ENCODE results near the gene C10orf105.

The C10orf105 gene

GRCh38 chr10:71751515-71752224, 32.1 kb upstream of the C10orf105 start:
- no peak for DNase-seq

GRCh38 chr10:71750986-71751385, 31.4 kb upstream of the C10orf105 start:
- DNase-seq: no peak

- no peak for DNase-seq
These were observed 30.7 kb upstream of the C10orf105 start for GRCh38 chr10:71750124-71750841.

GRCh38 chr10:71749396-71749795, 29.8 kb upstream of the C10orf105 start:
- no peak for DNase-seq

GRCh38 chr10:71748671-71749191, 29.2 kb upstream of the C10orf105 start:
- DNase-seq: no peak

- DNase-seq: no peak
These were observed 28.3 kb upstream of the C10orf105 start for GRCh38 chr10:71747551-71748523.

- no peak for DNase-seq
These were observed 27.5 kb upstream of the C10orf105 start for GRCh38 chr10:71747039-71747531.

GRCh38 chr10:71746344-71747037, 26.9 kb upstream of the C10orf105 start:
- no peak for DNase-seq

GRCh38 chr10:71745664-71746250, 26.2 kb upstream of the C10orf105 start:
- DNase-seq: no peak

GRCh38 chr10:71744897-71745663, 25.5 kb upstream of the C10orf105 start:
- DNase-seq: no peak

- DNase-seq: no peak
These were observed 24.3 kb upstream of the C10orf105 start for GRCh38 chr10:71743866-71744265.

- DNase-seq: no peak
These were observed 23.7 kb upstream of the C10orf105 start for GRCh38 chr10:71743089-71743838.

GRCh38 chr10:71742301-71743088, 22.9 kb upstream of the C10orf105 start:
- DNase-seq: no peak

- DNase-seq: no peak
These were observed 22.1 kb upstream of the C10orf105 start for GRCh38 chr10:71741671-71742070.

- DNase-seq: no peak
These were observed 21.5 kb upstream of the C10orf105 start for GRCh38 chr10:71741029-71741428.

- DNase-seq: no peak
These were observed 20.6 kb upstream of the C10orf105 start for GRCh38 chr10:71740069-71740653.

GRCh38 chr10:71739358-71739900, 19.9 kb upstream of the C10orf105 start:
- no peak for DNase-seq

- DNase-seq: no peak
These were observed 18.2 kb upstream of the C10orf105 start for GRCh38 chr10:71737834-71738197.
